GM11168 (cell line): Measurements from ENCODE around the gene ELMO3.

Experiments
- in situ Hi-C: fragments of 300-500 bp; cut with MboI; formaldehyde crosslinking; loops from one replicate; pipeline ENCODE4 v1.12.0; 2022; ENCODE audit warnings: low sequenced_read_pairs; ENCODE audit not compliant: unreplicated experiment

Gene ELMO3

GRCh38 chr16:67179421-67180080 is 19.4 kb upstream of the ELMO3 start:
- in situ Hi-C loops: no loop called here

GRCh38 chr16:67180166-67180565 is 18.8 kb upstream of the ELMO3 start:
- in situ Hi-C loops: no loop called here

GRCh38 chr16:67181346-67181745 is 17.6 kb upstream of the ELMO3 start:
- in situ Hi-C loops: no loop called here

- in situ Hi-C loops: no loop called here
These were observed 16.6 kb upstream of the ELMO3 start for GRCh38 chr16:67182288-67182687.

- in situ Hi-C loops: no loop called here
These were observed 15.7 kb upstream of the ELMO3 start for GRCh38 chr16:67183284-67183626.

- in situ Hi-C loops: no loop called here
These were observed 15.1 kb upstream of the ELMO3 start, which contains the start of gene MATCAP1 for GRCh38 chr16:67183627-67184452. Gene MATCAP1, minus strand, starts transcription at chr16:67183963. Its CDS starts 3,353 bp downstream, at chr16:67180610.

- in situ Hi-C loops: no loop called here
These were observed 14.4 kb upstream of the ELMO3 start for GRCh38 chr16:67184453-67184994.

GRCh38 chr16:67184995-67185650 is 13.8 kb upstream of the ELMO3 start:
- in situ Hi-C loops: no loop called here

GRCh38 chr16:67185651-67186134 is 13.2 kb upstream of the ELMO3 start:
- in situ Hi-C loops: no loop called here

GRCh38 chr16:67186550-67186950 is 12.4 kb upstream of the ELMO3 start:
- in situ Hi-C loops: no loop called here

GRCh38 chr16:67187175-67187890 is 11.6 kb upstream of the ELMO3 start:
- in situ Hi-C loops: no loop called here

GRCh38 chr16:67188323-67188722 is 10.6 kb upstream of the ELMO3 start:
- in situ Hi-C loops: no loop called here

- in situ Hi-C loops: no loop called here
These were observed 10.1 kb upstream of the ELMO3 start for GRCh38 chr16:67188798-67189197.

- in situ Hi-C loops: no loop called here
These were observed 8.9 kb upstream of the ELMO3 start, which contains the start of gene EXOC3L1 for GRCh38 chr16:67190041-67190440. Gene EXOC3L1, minus strand, starts transcription at chr16:67190136. Its CDS starts 460 bp downstream, at chr16:67189676.

- in situ Hi-C loops: no loop called here
These were observed 8.2 kb upstream of the ELMO3 start for GRCh38 chr16:67190448-67191399.

GRCh38 chr16:67191411-67191994 is 7.4 kb upstream of the ELMO3 start:
- in situ Hi-C loops: no loop called here

- in situ Hi-C loops: no loop called here
These were observed 6.8 kb upstream of the ELMO3 start, which contains the start of gene E2F4 for GRCh38 chr16:67191995-67192681. Gene E2F4, plus strand, starts transcription at chr16:67192155. Its CDS starts 73 bp downstream, at chr16:67192228.
